ENCODE measurements around the gene LHFPL6. TPM values are rescaled to one million over a fixed set of nuclear protein-coding genes. Genes with fewer than 3 reads are reported as not detected.
A peak's percentile ranks its signal among the peaks of the same experiment; 100 is the strongest.

LHFPL6 gene
- total RNA-seq, 6 experiments from 2014 or later = 57.5 to 75.3 (median 61.4) TPM

- Mint-ChIP-seq H3K9me3 (no peaks in the 10 kb centered on the region), H3K4me3 (no peak overlapping the region), H3K4me1 (ENCODE audit: low read depth) (peaks cover 45% of the 10 kb centered on the region), H3K36me3 (ENCODE audit: low read depth) (peaks cover 10% of the 10 kb centered on the region), H3K27ac (no peak overlapping the region), H3K27me3 (ENCODE audit: insufficient read depth) (no peaks in the 10 kb centered on the region)
- DNase-seq = no peak
- TF ChIP-seq CTCF (IDR thresholded peaks at IDR 0.05) = 0 out of 2 replicates have a peak, but pooled peaks have one; percentile 0
Measured at GRCh38 chr13:39524795-39525194, 78.2 kb downstream of the LHFPL6 start.

GRCh38 chr13:39522329-39522728 is 80.7 kb downstream of the LHFPL6 start:
- H3K36me3 Mint-ChIP-seq (ENCODE audit: low read depth) = peaks cover 10% of the 10 kb centered on the region
- no peak overlapping the region for H3K4me3 Mint-ChIP-seq
- H3K27ac Mint-ChIP-seq = no peak overlapping the region
- DNase-seq = no peak
- TF ChIP-seq CTCF (IDR thresholded peaks at IDR 0.05) = no peak
- H3K4me1 Mint-ChIP-seq (ENCODE audit: low read depth) = peaks cover 21% of the 10 kb centered on the region
- no peaks in the 10 kb centered on the region for H3K9me3 Mint-ChIP-seq
- H3K27me3 Mint-ChIP-seq (ENCODE audit: insufficient read depth) = no peaks in the 10 kb centered on the region; the same call in 1 of the 2 replicates

GRCh38 chr13:39521701-39522100 is 81.3 kb downstream of the LHFPL6 start:
- no peak for DNase-seq
- Mint-ChIP-seq H3K4me3 (no peak overlapping the region), H3K9me3 (no peaks in the 10 kb centered on the region), H3K27ac (no peak overlapping the region), H3K36me3 (ENCODE audit: low read depth) (peaks cover 10% of the 10 kb centered on the region), H3K27me3 (ENCODE audit: insufficient read depth) (no peaks in the 10 kb centered on the region; the same call in 1 of the 2 replicates), H3K4me1 (ENCODE audit: low read depth) (peaks cover 17% of the 10 kb centered on the region)
- no peak for TF ChIP-seq CTCF (IDR thresholded peaks at IDR 0.05)

- H3K36me3 Mint-ChIP-seq (ENCODE audit: low read depth) = no peaks in the 10 kb centered on the region; the same call in 1 of the 2 replicates
- H3K4me3 Mint-ChIP-seq = no peak overlapping the region
- peaks cover 22% of the 10 kb centered on the region for H3K4me1 Mint-ChIP-seq (ENCODE audit: low read depth)
- no peaks in the 10 kb centered on the region for H3K9me3 Mint-ChIP-seq
- H3K27ac Mint-ChIP-seq = no peak overlapping the region
- no peak for TF ChIP-seq CTCF (IDR thresholded peaks at IDR 0.05)
- DNase-seq = peak; percentile 18
- H3K27me3 Mint-ChIP-seq (ENCODE audit: insufficient read depth) = no peaks in the 10 kb centered on the region; the same call in 1 of the 2 replicates
Measured at GRCh38 chr13:39516096-39516495, 86.9 kb downstream of the LHFPL6 start.

GRCh38 chr13:39515224-39515714 is 87.7 kb downstream of the LHFPL6 start:
- H3K4me1 Mint-ChIP-seq (ENCODE audit: low read depth) = peaks cover 26% of the 10 kb centered on the region
- TF ChIP-seq CTCF (IDR thresholded peaks at IDR 0.05) = no peak
- DNase-seq = no peak
- H3K27me3 Mint-ChIP-seq (ENCODE audit: insufficient read depth) = no peaks in the 10 kb centered on the region; the same call in 1 of the 2 replicates
- no peak overlapping the region for H3K4me3 Mint-ChIP-seq
- no peak overlapping the region for H3K27ac Mint-ChIP-seq
- H3K36me3 Mint-ChIP-seq (ENCODE audit: low read depth) = no peaks in the 10 kb centered on the region; the same call in 1 of the 2 replicates
- no peaks in the 10 kb centered on the region for H3K9me3 Mint-ChIP-seq

All from HFFc6 (cell line).